ENCODE data around the gene NUP50. TPM values are rescaled to one million over a fixed set of nuclear protein-coding genes. Genes with fewer than 3 reads are reported as not detected.

Gene NUP50
- total and polyA plus RNA-seq, 7 donors, result 10.8 to 28.5 (median 26.2) TPM

DNA sequence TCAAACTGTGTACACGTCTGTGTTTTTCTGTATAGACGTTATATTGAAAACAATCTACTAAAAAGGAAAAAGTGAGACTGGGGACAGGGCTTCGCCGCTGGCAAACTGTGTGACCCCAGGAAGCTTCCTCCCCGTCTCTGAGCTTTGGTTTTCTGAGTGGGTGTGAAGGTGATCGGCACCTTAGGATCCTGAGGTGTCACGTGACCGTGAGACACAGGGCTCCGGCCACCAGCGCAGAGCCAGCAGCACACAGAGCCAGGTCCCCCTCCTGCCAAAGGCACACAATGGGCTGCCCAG, 44.9 kb downstream of the NUP50 start:
- Histone ChIP-seq H3K4me3 (no peak overlapping the region), H3K27me3 (no peaks in the 10 kb centered on the region), H3K4me1 (peaks cover 0 to 47% (median 44%) of the 10 kb centered on the region in 4 donors), H3K9me3 (no peaks in the 10 kb centered on the region), H3K27ac (no peak overlapping the region), H3K36me3 (peaks cover 0 to 33% (median 24%) of the 10 kb centered on the region in 4 donors)
- TF ChIP-seq EP300 (IDR thresholded peaks at IDR 0.05) (no peak), POLR2A (IDR thresholded peaks at IDR 0.05) (no peak), POLR2AphosphoS5 (IDR thresholded peaks at IDR 0.05) (no peak)
- TF ChIP-seq, protein P1, sequence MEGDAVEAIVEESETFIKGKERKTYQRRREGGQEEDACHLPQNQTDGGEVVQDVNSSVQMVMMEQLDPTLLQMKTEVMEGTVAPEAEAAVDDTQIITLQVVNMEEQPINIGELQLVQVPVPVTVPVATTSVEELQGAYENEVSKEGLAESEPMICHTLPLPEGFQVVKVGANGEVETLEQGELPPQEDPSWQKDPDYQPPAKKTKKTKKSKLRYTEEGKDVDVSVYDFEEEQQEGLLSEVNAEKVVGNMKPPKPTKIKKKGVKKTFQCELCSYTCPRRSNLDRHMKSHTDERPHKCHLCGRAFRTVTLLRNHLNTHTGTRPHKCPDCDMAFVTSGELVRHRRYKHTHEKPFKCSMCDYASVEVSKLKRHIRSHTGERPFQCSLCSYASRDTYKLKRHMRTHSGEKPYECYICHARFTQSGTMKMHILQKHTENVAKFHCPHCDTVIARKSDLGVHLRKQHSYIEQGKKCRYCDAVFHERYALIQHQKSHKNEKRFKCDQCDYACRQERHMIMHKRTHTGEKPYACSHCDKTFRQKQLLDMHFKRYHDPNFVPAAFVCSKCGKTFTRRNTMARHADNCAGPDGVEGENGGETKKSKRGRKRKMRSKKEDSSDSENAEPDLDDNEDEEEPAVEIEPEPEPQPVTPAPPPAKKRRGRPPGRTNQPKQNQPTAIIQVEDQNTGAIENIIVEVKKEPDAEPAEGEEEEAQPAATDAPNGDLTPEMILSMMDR (IDR thresholded peaks at IDR 0.05), result no peak
- DNase-seq, result no peak
- intact Hi-C loops (cut with DNase I), result no loop called here
- 92% methylated on average over 10 of the region's 10 CpGs for WGBS, 2 donors

DNA sequence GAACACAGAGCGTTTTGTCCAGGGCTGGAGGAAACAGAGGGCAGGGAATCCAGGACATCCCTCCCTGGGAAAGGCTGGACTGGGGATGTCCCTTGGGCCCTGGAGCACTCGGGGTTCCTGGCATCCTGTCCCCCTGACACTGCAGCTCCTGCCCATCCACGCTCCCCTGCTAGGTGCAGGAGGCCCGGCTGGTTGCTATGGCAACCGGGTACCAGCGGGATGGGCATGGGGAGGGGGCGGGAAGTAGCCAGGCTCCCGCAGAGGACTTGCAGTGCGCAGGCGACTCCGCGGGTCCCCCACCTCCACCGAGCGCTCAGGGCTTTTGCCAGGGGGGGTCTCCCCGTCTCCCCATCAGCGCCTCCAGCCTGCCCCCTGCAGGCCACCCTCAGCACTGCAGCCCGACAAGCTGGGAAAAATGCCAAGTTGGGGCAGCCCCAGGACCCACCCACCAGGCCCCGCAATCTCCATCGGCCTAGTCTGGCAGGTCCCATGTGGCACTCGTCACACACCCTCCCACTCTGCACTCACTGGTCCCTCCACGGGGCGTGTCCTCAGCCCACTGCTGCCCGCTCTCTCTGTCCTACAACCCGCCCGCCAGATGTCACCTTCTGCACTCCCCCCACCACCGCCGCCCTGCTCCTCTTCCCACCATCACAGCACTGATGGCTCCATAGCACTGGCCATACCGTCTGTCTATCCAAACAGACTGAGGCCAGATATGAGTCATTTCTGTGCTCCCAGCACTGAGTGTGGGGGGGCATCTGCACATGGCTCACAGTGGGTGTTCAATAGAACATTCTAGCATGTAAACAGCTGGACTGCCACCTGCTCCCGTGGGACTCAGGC, 45.5 kb downstream of the NUP50 start:
- TF ChIP-seq, protein P1 (IDR thresholded peaks at IDR 0.05), result peak in 2 of 4 experiments; percentile 31 to 46
- no peak for TF ChIP-seq POLR2A (IDR thresholded peaks at IDR 0.05)
- no peaks in the 10 kb centered on the region for H3K27me3 ChIP-seq
- peak; percentile 68 for DNase-seq
- 73 to 74% methylated on average over 29 of the region's 29 CpGs for WGBS, 2 donors
- intact Hi-C loops (cut with DNase I), result no loop called here
- H3K4me1 ChIP-seq, result peaks cover 0 to 51% (median 44%) of the 10 kb centered on the region in 4 donors
- no peak overlapping the region for H3K27ac ChIP-seq
- no peak overlapping the region for H3K4me3 ChIP-seq
- peaks cover 0 to 28% (median 18%) of the 10 kb centered on the region in 4 donors for H3K36me3 ChIP-seq
- no peaks in the 10 kb centered on the region for H3K9me3 ChIP-seq

DNA sequence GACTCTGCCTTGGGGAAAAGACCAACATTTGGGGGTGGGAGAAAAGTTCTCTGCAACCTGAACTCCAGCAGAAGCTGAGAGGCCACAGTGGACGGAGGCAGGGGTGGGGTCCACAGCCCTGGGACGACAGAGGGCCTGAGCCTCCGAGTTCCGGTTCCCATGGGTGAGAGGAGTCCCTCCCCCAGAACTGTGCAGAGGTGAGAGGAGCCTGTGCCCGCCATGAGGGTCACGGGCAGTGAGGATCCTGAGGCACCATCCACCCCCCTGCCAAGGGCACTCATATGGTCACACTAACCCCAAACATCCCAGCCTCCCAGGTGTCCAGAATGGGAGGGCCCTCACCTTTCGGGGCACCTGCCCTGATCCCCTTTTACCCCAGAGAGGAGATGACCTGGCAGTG, 46.4 kb downstream of the NUP50 start:
- Histone ChIP-seq H3K27ac (no peak overlapping the region), H3K4me1 (peaks cover 0 to 51% (median 44%) of the 10 kb centered on the region in 4 donors), H3K9me3 (no peaks in the 10 kb centered on the region), H3K4me3 (no peak overlapping the region), H3K36me3 (peaks cover 0 to 19% (median 10%) of the 10 kb centered on the region in 4 donors), H3K27me3 (no peaks in the 10 kb centered on the region)
- TF ChIP-seq EP300 (IDR thresholded peaks at IDR 0.05) (no peak), POLR2AphosphoS5 (IDR thresholded peaks at IDR 0.05) (no peak), POLR2A (IDR thresholded peaks at IDR 0.05) (no peak)
- WGBS, 2 donors, result 92% methylated on average over 7 of the region's 7 CpGs
- intact Hi-C loops (cut with DNase I), result loop anchor here (5.0 kb wide), 1 partner anchor 48 kb away; the partner anchor contains the start of gene NUP50
- no peak for DNase-seq

DNA sequence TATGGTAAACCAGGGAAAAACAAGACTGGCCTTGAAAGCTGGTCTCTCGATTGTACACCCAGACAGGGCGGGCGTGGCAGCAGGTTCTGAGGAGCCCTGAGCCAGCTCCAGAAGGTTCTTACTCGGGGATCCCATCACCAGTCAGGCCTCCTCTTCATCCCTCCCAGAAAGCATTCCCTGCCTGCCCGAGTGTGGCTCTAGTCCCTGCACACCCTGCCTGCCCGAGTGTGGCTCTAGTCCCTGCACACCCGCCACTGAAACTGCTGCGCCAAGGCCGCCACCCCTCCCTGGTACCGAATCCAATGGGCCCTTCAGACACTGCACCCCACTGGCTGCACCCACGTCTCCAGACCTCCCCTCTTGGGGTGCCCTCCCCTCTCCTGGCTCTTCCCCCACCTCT, 46.9 kb downstream of the NUP50 start:
- Histone ChIP-seq H3K27ac (peak overlapping the region in 1 of 4 donors; percentile 89), H3K4me3 (peak overlapping the region in 1 of 4 donors; percentile 45), H3K4me1 (peaks cover 0 to 51% (median 44%) of the 10 kb centered on the region in 4 donors), H3K27me3 (no peaks in the 10 kb centered on the region), H3K9me3 (no peaks in the 10 kb centered on the region), H3K36me3 (peaks cover 0 to 15% (median 7%) of the 10 kb centered on the region in 4 donors)
- intact Hi-C loops (cut with DNase I), result loop anchor here (5.0 kb wide), 1 partner anchor 48 kb away; the partner anchor contains the start of gene NUP50
- 85 to 87% methylated on average over 11 of the region's 11 CpGs for WGBS, 2 donors
- TF ChIP-seq EP300 (IDR thresholded peaks at IDR 0.05) (no peak), POLR2AphosphoS5 (IDR thresholded peaks at IDR 0.05) (no peak), POLR2A (IDR thresholded peaks at IDR 0.05) (no peak)
- TF ChIP-seq, protein P1 (IDR thresholded peaks at IDR 0.05), result no peak
- DNase-seq, result no peak

DNA sequence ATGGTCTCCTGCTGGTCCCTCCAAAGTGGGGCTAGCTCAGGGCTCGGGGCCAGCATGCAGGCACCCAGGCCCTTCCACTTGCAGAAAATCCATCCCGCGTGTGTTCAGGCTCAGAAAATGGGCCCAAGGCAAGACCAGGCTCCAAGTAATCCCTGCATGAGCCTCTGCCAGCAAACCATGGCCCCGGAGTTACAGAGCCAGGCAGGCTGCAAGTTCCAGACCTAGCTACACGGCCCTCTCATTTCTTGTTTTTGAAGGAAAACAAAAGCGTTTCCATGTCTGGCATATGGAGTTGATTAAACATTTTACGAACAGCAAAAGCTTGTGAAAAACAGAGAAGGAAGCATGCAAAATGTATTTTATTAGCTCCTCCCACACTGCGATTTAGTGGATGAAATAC, 47.3 kb downstream of the NUP50 start:
- peaks cover 0 to 52% (median 45%) of the 10 kb centered on the region in 4 donors for H3K4me1 ChIP-seq
- TF ChIP-seq, protein P1 (IDR thresholded peaks at IDR 0.05), result no peak
- no peak for TF ChIP-seq POLR2AphosphoS5 (IDR thresholded peaks at IDR 0.05)
- no peak for TF ChIP-seq EP300 (IDR thresholded peaks at IDR 0.05)

More for the DNA sequence above, 47.3 kb downstream of the NUP50 start:
- DNase-seq, result no peak
- Histone ChIP-seq H3K27me3 (no peaks in the 10 kb centered on the region), H3K36me3 (peaks cover 0 to 11% (median 5%) of the 10 kb centered on the region in 4 donors), H3K4me3 (peak overlapping the region in 1 of 4 donors; percentile 45), H3K27ac (peak overlapping the region in 1 of 4 donors; percentile 89), H3K9me3 (no peaks in the 10 kb centered on the region)
- WGBS, 2 donors, result 89 to 90% methylated on average over 8 of the region's 8 CpGs
- intact Hi-C loops (cut with DNase I), result loop anchor here (5.0 kb wide), 1 partner anchor 49 kb away; the partner anchor contains the start of gene NUP50

Data from sigmoid colon (tissue), 7 donors.